Renal pelvis (tissue), 12 donors: ENCODE measurements around the gene TSPAN31. TPM values are rescaled to one million over a fixed set of nuclear protein-coding genes. Genes with fewer than 3 reads are reported as not detected.
A peak's percentile ranks its signal among the peaks of the same experiment; 100 is the strongest.
"Not testable (repeated sequence)": the region's sequence is repeated elsewhere in the genome, so short reads cannot be mapped to it uniquely, and the experiment has no call there.

Experiments
- DNase-seq: peaks from one replicate; pipeline ENCODE4 v3.0.0-alpha.2; 2013
- long read RNA-seq, 16 experiments: transcript quantifications; one replicate each; lab custom pipeline, GENCODE V29; 2026
- polyA plus RNA-seq, 3 donors: library from polyadenylated mRNA; unstranded; fragments of 120-200 nt; gene quantifications; one replicate each; pipeline ENCODE4 v1.2.1, GENCODE V29; 2013; ENCODE audit not compliant: insufficient read length in 3 of 3

The TSPAN31 gene
- polyA plus RNA-seq = 10 to 100 TPM; 81.2 to 99.3 (median 93.6) TPM
- long read RNA-seq, donor 1, transcript TSPAN31-201 (6 exons, 1,849 nt) = major isoform, 23 of 368 reads
- long read RNA-seq, donor 1, partial matches to known transcripts = 175 of 368 reads
- long read RNA-seq, donor 1, other reads (novel, unspliced or antisense) = 170 of 368 reads
- long read RNA-seq, donor 2, transcript TSPAN31-201 (6 exons, 1,849 nt) = major isoform, 15 of 341 reads
- long read RNA-seq, donor 2, partial matches to known transcripts = 84 of 341 reads
- long read RNA-seq, donor 2, other reads (novel, unspliced or antisense) = 241 of 341 reads
- long read RNA-seq, donor 3, transcript TSPAN31-201 (6 exons, 1,849 nt) = major isoform, 16 of 23 reads
- long read RNA-seq, donor 3, partial matches to known transcripts = 5 of 23 reads
- long read RNA-seq, donor 3, other reads (novel, unspliced or antisense) = 0 of 23 reads
- long read RNA-seq, donor 4, transcript TSPAN31-201 (6 exons, 1,849 nt) = major isoform, 20 of 98 reads
- long read RNA-seq, donor 4, partial matches to known transcripts = 77 of 98 reads
- long read RNA-seq, donor 4, other reads (novel, unspliced or antisense) = 0 of 98 reads
- long read RNA-seq, donor 5, transcript TSPAN31-201 (6 exons, 1,849 nt) = major isoform, 8 of 154 reads
- long read RNA-seq, donor 5, partial matches to known transcripts = 49 of 154 reads
- long read RNA-seq, donor 5, other reads (novel, unspliced or antisense) = 95 of 154 reads
- long read RNA-seq, donor 6, transcript TSPAN31-201 (6 exons, 1,849 nt) = major isoform, 17 of 19 reads
- long read RNA-seq, donor 6, partial matches to known transcripts = 0 of 19 reads
- long read RNA-seq, donor 6, other reads (novel, unspliced or antisense) = 0 of 19 reads
- long read RNA-seq, donor 7, transcript TSPAN31-201 (6 exons, 1,849 nt) = major isoform, 27 of 37 reads
- long read RNA-seq, donor 7, partial matches to known transcripts = 10 of 37 reads
- long read RNA-seq, donor 7, other reads (novel, unspliced or antisense) = 0 of 37 reads
- long read RNA-seq, donor 8, transcript TSPAN31-201 (6 exons, 1,849 nt) = major isoform, 10 of 10 reads
- long read RNA-seq, donor 8, partial matches to known transcripts = 0 of 10 reads
- long read RNA-seq, donor 8, other reads (novel, unspliced or antisense) = 0 of 10 reads
- long read RNA-seq, donor 9, transcript TSPAN31-201 (6 exons, 1,849 nt) = major isoform, 33 of 40 reads
- long read RNA-seq, donor 9, partial matches to known transcripts = 6 of 40 reads
- long read RNA-seq, donor 9, other reads (novel, unspliced or antisense) = 0 of 40 reads
- long read RNA-seq, donor 10, transcript TSPAN31-201 (6 exons, 1,849 nt) = major isoform, 12 of 267 reads
- long read RNA-seq, donor 10, partial matches to known transcripts = 247 of 267 reads
- long read RNA-seq, donor 10, other reads (novel, unspliced or antisense) = 8 of 267 reads
- long read RNA-seq, donor 11, transcript TSPAN31-201 (6 exons, 1,849 nt) = major isoform, 14 of 218 reads
- long read RNA-seq, donor 11, partial matches to known transcripts = 107 of 218 reads
- long read RNA-seq, donor 11, other reads (novel, unspliced or antisense) = 96 of 218 reads
- long read RNA-seq, donor 12, transcript TSPAN31-201 (6 exons, 1,849 nt) = major isoform, 25 of 29 reads
- long read RNA-seq, donor 12, partial matches to known transcripts = 0 of 29 reads
- long read RNA-seq, donor 12, other reads (novel, unspliced or antisense) = 0 of 29 reads
- long read RNA-seq, donor 13, transcript TSPAN31-201 (6 exons, 1,849 nt) = major isoform, 11 of 27 reads
- long read RNA-seq, donor 13, partial matches to known transcripts = 13 of 27 reads
- long read RNA-seq, donor 13, other reads (novel, unspliced or antisense) = 0 of 27 reads
- long read RNA-seq, donor 14 = 0 reads
- long read RNA-seq, donor 15, transcript TSPAN31-201 (6 exons, 1,849 nt) = major isoform, 23 of 454 reads
- long read RNA-seq, donor 15, partial matches to known transcripts = 143 of 454 reads
- long read RNA-seq, donor 15, other reads (novel, unspliced or antisense) = 286 of 454 reads
- long read RNA-seq, donor 16, transcript TSPAN31-201 (6 exons, 1,849 nt) = major isoform, 28 of 42 reads
- long read RNA-seq, donor 16, partial matches to known transcripts = 14 of 42 reads
- long read RNA-seq, donor 16, other reads (novel, unspliced or antisense) = 0 of 42 reads

GRCh38 chr12:57744777-57745484 is at the start of gene TSPAN31:
TSPAN31 (plus strand) TSS chr12:57745039; CDS start chr12:57745155, 116 bp downstream.
- peak; percentile 99 for DNase-seq

GRCh38 chr12:57695770-57696432 is 48.9 kb upstream of the TSPAN31 start:
- DNase-seq = no peak

GRCh38 chr12:57697076-57697475 is 47.8 kb upstream of the TSPAN31 start:
- no peak for DNase-seq

GRCh38 chr12:57698414-57698813 is 46.4 kb upstream of the TSPAN31 start:
- DNase-seq = no peak

- DNase-seq = no peak
Observed at GRCh38 chr12:57700317-57700716, 44.5 kb upstream of the TSPAN31 start.

- no peak for DNase-seq
Observed at GRCh38 chr12:57707250-57707649, 37.6 kb upstream of the TSPAN31 start.

GRCh38 chr12:57708296-57708695 is 36.5 kb upstream of the TSPAN31 start:
- DNase-seq = no peak

GRCh38 chr12:57712701-57713100 is 32.1 kb upstream of the TSPAN31 start:
- no peak for DNase-seq

- no peak for DNase-seq
Observed at GRCh38 chr12:57713209-57713608, 31.6 kb upstream of the TSPAN31 start.

- DNase-seq = not testable (repeated sequence)
Observed at GRCh38 chr12:57715036-57715748, 29.6 kb upstream of the TSPAN31 start.

- DNase-seq = no peak
Observed at GRCh38 chr12:57715786-57716185, 29.1 kb upstream of the TSPAN31 start.

GRCh38 chr12:57716305-57716704 is 28.5 kb upstream of the TSPAN31 start:
- DNase-seq = no peak

- no peak for DNase-seq
Observed at GRCh38 chr12:57717131-57717530, 27.7 kb upstream of the TSPAN31 start.

GRCh38 chr12:57717846-57718640 is 26.8 kb upstream of the TSPAN31 start:
- no peak for DNase-seq

- DNase-seq = no peak
Observed at GRCh38 chr12:57718641-57719528, 26.0 kb upstream of the TSPAN31 start.
